Endothelial cell (in vitro differentiated cells): Measurements from ENCODE around the gene RAMP1. TPM values are rescaled to one million over a fixed set of nuclear protein-coding genes. Genes with fewer than 3 reads are reported as not detected.

ENCODE experiments used
- DNase-seq: peaks from one replicate; pipeline ENCODE4 v3.0.0; 2021; ENCODE audit warnings: low spot score
- H3K27ac Mint-ChIP-seq: one replicate; pipeline ENCODE4 v1.8.0; 2021; ENCODE audit warnings: mixed read lengths, inconsistent platforms; ENCODE audit not compliant: unreplicated experiment
- H3K27me3 Mint-ChIP-seq: one replicate; pipeline ENCODE4 v1.8.0; 2021; ENCODE audit warnings: mild to moderate bottlenecking, moderate library complexity, mixed read lengths, inconsistent platforms; ENCODE audit not compliant: unreplicated experiment
- H3K36me3 Mint-ChIP-seq: one replicate; pipeline ENCODE4 v1.8.0; 2021; ENCODE audit warnings: mild to moderate bottlenecking, low read depth, mixed read lengths, inconsistent platforms; ENCODE audit not compliant: unreplicated experiment
- H3K4me1 Mint-ChIP-seq: one replicate; pipeline ENCODE4 v1.8.0; 2021; ENCODE audit warnings: mild to moderate bottlenecking, mixed read lengths, inconsistent platforms; ENCODE audit not compliant: unreplicated experiment
- H3K4me3 Mint-ChIP-seq: one replicate; pipeline ENCODE4 v1.8.0; 2021; ENCODE audit warnings: mild to moderate bottlenecking, mixed read lengths, inconsistent platforms; ENCODE audit not compliant: unreplicated experiment
- H3K9me3 Mint-ChIP-seq: one replicate; pipeline ENCODE4 v1.8.0; 2021; ENCODE audit warnings: mixed read lengths, inconsistent platforms; ENCODE audit not compliant: unreplicated experiment
- CTCF ChIP-seq: fragments of 200-600 bp; sonication (generic); IDR thresholded peaks from one replicate; pipeline ENCODE4 v1.5.0; 2021; ENCODE audit warnings: antibody characterized with exemption; ENCODE audit not compliant: unreplicated experiment
- total RNA-seq: library from RNA; stranded (reverse); fragmentation: NEBNext Ultra II Directional; extraction: Animal tissue kit (Norgen Biotek cat#: 25700); gene quantifications from one replicate; pipeline ENCODE4 v1.2.1, GENCODE V29; 2021; ENCODE audit not compliant: unreplicated experiment

RAMP1 gene
- total RNA-seq, 1 donor from 2014 or later = 2.2 TPM

GRCh38 chr2:237858294-237859081, 935 bp upstream of the RAMP1 start:
- Mint-ChIP-seq H3K4me3 (peak overlapping the region; percentile 79), H3K9me3 (no peaks in the 10 kb centered on the region), H3K27ac (no peak overlapping the region), H3K4me1 (peaks cover 11% of the 10 kb centered on the region), H3K36me3 (no peaks in the 10 kb centered on the region), H3K27me3 (peaks cover 10% of the 10 kb centered on the region)
- TF ChIP-seq CTCF = peak; percentile 31
- DNase-seq = peak; percentile 67

- Mint-ChIP-seq H3K4me1 (peaks cover 11% of the 10 kb centered on the region), H3K36me3 (no peaks in the 10 kb centered on the region), H3K4me3 (peak overlapping the region; percentile 37), H3K27me3 (peaks cover 10% of the 10 kb centered on the region), H3K27ac (no peak overlapping the region), H3K9me3 (no peaks in the 10 kb centered on the region)
- DNase-seq = no peak
- no peak for TF ChIP-seq CTCF
Observed at GRCh38 chr2:237859082-237859433, 365 bp upstream of the RAMP1 start.

- peak overlapping the region; percentile 59 for H3K4me3 Mint-ChIP-seq
- peaks cover 11% of the 10 kb centered on the region for H3K4me1 Mint-ChIP-seq
- DNase-seq = no peak
Observed at GRCh38 chr2:237860273-237860935, 981 bp downstream of the RAMP1 start.

GRCh38 chr2:237861875-237862527, 2.6 kb downstream of the RAMP1 start:
- peaks cover 14% of the 10 kb centered on the region for H3K4me1 Mint-ChIP-seq
- no peaks in the 10 kb centered on the region for H3K9me3 Mint-ChIP-seq
- no peak for DNase-seq
- H3K27ac Mint-ChIP-seq = no peak overlapping the region
- H3K36me3 Mint-ChIP-seq = no peaks in the 10 kb centered on the region
- H3K4me3 Mint-ChIP-seq = no peak overlapping the region
- H3K27me3 Mint-ChIP-seq = peaks cover 15% of the 10 kb centered on the region
- TF ChIP-seq CTCF = no peak

More at GRCh38 chr2:237860273-237860935, 981 bp downstream of the RAMP1 start:
- H3K27me3 Mint-ChIP-seq = peaks cover 13% of the 10 kb centered on the region
- no peak overlapping the region for H3K27ac Mint-ChIP-seq
- H3K9me3 Mint-ChIP-seq = no peaks in the 10 kb centered on the region
- no peak for TF ChIP-seq CTCF
- no peaks in the 10 kb centered on the region for H3K36me3 Mint-ChIP-seq
